Muscle layer of duodenum (tissue), 2 donors: Measurements from ENCODE around the gene EML6.
"Not testable (repeated sequence)": the region's sequence is repeated elsewhere in the genome, so short reads cannot be mapped to it uniquely, and the experiment has no call there.

Source experiments
- H3K27ac ChIP-seq: one replicate; pipeline ENCODE4 v1.7.0; 2013; ENCODE audit warnings: mild to moderate bottlenecking, low read length
- H3K27me3 ChIP-seq: one replicate; pipeline ENCODE4 v1.7.0; 2013; ENCODE audit warnings: low read depth, mild to moderate bottlenecking, control low read depth, low read length
- H3K36me3 ChIP-seq, 2 donors: one replicate each; pipeline ENCODE4 v1.7.0; 2013; ENCODE audit warnings: low read length in 2 of 2, control low read depth in 1 of 2, mild to moderate bottlenecking in 1 of 2; ENCODE audit not compliant: insufficient read depth in 2 of 2, control insufficient read depth in 1 of 2
- H3K4me1 ChIP-seq, 2 donors: one replicate each; pipeline ENCODE4 v1.7.0; 2013; ENCODE audit warnings: low read length in 2 of 2, mild to moderate bottlenecking in 2 of 2, control low read depth in 1 of 2, moderate library complexity in 1 of 2; ENCODE audit not compliant: insufficient read depth in 2 of 2, control insufficient read depth in 1 of 2
- H3K4me3 ChIP-seq, 2 donors: one replicate each; pipeline ENCODE4 v1.7.0; 2013; ENCODE audit warnings: low read length in 2 of 2, low read depth in 1 of 2, mild to moderate bottlenecking in 1 of 2
- H3K9me3 ChIP-seq, 2 donors: one replicate each; pipeline ENCODE4 v1.7.0; 2013; ENCODE audit warnings: low read length in 2 of 2, control low read depth in 1 of 2, mild to moderate bottlenecking in 1 of 2; ENCODE audit not compliant: control insufficient read depth in 1 of 2
- donor health status: healthy.

Gene EML6

GRCh38 chr2:54834721-54835120, 111.3 kb downstream of the EML6 start:
- H3K36me3 ChIP-seq: no peaks in the 10 kb centered on the region
- no peaks in the 10 kb centered on the region for H3K27me3 ChIP-seq
- no peaks in the 10 kb centered on the region for H3K9me3 ChIP-seq
- H3K4me1 ChIP-seq: no peaks in the 10 kb centered on the region
- no peak overlapping the region for H3K4me3 ChIP-seq
- H3K27ac ChIP-seq: no peak overlapping the region

- H3K4me3 ChIP-seq: no peak overlapping the region
- H3K4me1 ChIP-seq: no peaks in the 10 kb centered on the region
- H3K9me3 ChIP-seq: no peaks in the 10 kb centered on the region
- H3K27ac ChIP-seq: no peak overlapping the region
- no peaks in the 10 kb centered on the region for H3K36me3 ChIP-seq
- no peaks in the 10 kb centered on the region for H3K27me3 ChIP-seq
Measured at GRCh38 chr2:54836477-54836876, 113.0 kb downstream of the EML6 start.

GRCh38 chr2:54838585-54839035, 115.1 kb downstream of the EML6 start:
- Histone ChIP-seq H3K4me3 (no peak overlapping the region), H3K9me3 (no peaks in the 10 kb centered on the region)

GRCh38 chr2:54839461-54840255, 116.2 kb downstream of the EML6 start:
- H3K27ac ChIP-seq: no peak overlapping the region
- no peaks in the 10 kb centered on the region for H3K9me3 ChIP-seq
- no peaks in the 10 kb centered on the region for H3K4me1 ChIP-seq
- H3K36me3 ChIP-seq: no peaks in the 10 kb centered on the region
- no peak overlapping the region for H3K4me3 ChIP-seq
- H3K27me3 ChIP-seq: no peaks in the 10 kb centered on the region

More at GRCh38 chr2:54838585-54839035, 115.1 kb downstream of the EML6 start:
- Histone ChIP-seq H3K27ac (no peak overlapping the region), H3K4me1 (no peaks in the 10 kb centered on the region), H3K27me3 (no peaks in the 10 kb centered on the region), H3K36me3 (no peaks in the 10 kb centered on the region)

GRCh38 chr2:54840559-54841468, 117.4 kb downstream of the EML6 start:
- H3K4me3 ChIP-seq: no peak overlapping the region
- no peaks in the 10 kb centered on the region for H3K4me1 ChIP-seq
- no peak overlapping the region for H3K27ac ChIP-seq
- H3K36me3 ChIP-seq: no peaks in the 10 kb centered on the region
- H3K27me3 ChIP-seq: no peaks in the 10 kb centered on the region
- no peaks in the 10 kb centered on the region for H3K9me3 ChIP-seq

- H3K36me3 ChIP-seq, H3K4me3 ChIP-seq, H3K27me3 ChIP-seq, H3K9me3 ChIP-seq, H3K4me1 ChIP-seq, H3K27ac ChIP-seq: not testable (repeated sequence)
Measured at GRCh38 chr2:54841500-54841899, 118.0 kb downstream of the EML6 start.

GRCh38 chr2:54845094-54845493, 121.6 kb downstream of the EML6 start:
- Histone ChIP-seq H3K27ac (no peak overlapping the region), H3K4me1 (no peaks in the 10 kb centered on the region), H3K36me3 (no peaks in the 10 kb centered on the region), H3K27me3 (no peaks in the 10 kb centered on the region), H3K9me3 (no peaks in the 10 kb centered on the region), H3K4me3 (no peak overlapping the region)

GRCh38 chr2:54845514-54845913, 122.1 kb downstream of the EML6 start:
- Histone ChIP-seq H3K36me3 (no peaks in the 10 kb centered on the region), H3K27ac (no peak overlapping the region), H3K27me3 (no peaks in the 10 kb centered on the region), H3K9me3 (no peaks in the 10 kb centered on the region), H3K4me3 (no peak overlapping the region), H3K4me1 (no peaks in the 10 kb centered on the region)

GRCh38 chr2:54850171-54851122, 127.0 kb downstream of the EML6 start:
- no peaks in the 10 kb centered on the region for H3K4me1 ChIP-seq
- H3K27me3 ChIP-seq: no peaks in the 10 kb centered on the region
- H3K9me3 ChIP-seq: no peaks in the 10 kb centered on the region
- no peaks in the 10 kb centered on the region for H3K36me3 ChIP-seq
- H3K27ac ChIP-seq: no peak overlapping the region
- no peak overlapping the region for H3K4me3 ChIP-seq

GRCh38 chr2:54853616-54854310, 130.3 kb downstream of the EML6 start:
- Histone ChIP-seq H3K27ac (no peak overlapping the region), H3K36me3 (no peaks in the 10 kb centered on the region), H3K9me3 (no peaks in the 10 kb centered on the region), H3K4me3 (no peak overlapping the region), H3K4me1 (no peaks in the 10 kb centered on the region), H3K27me3 (no peaks in the 10 kb centered on the region)
